ENCODE results near the gene METTL25.
"Not testable (repeated sequence)": the region's sequence is repeated elsewhere in the genome, so short reads cannot be mapped to it uniquely, and the experiment has no call there.

METTL25 gene, protein sequence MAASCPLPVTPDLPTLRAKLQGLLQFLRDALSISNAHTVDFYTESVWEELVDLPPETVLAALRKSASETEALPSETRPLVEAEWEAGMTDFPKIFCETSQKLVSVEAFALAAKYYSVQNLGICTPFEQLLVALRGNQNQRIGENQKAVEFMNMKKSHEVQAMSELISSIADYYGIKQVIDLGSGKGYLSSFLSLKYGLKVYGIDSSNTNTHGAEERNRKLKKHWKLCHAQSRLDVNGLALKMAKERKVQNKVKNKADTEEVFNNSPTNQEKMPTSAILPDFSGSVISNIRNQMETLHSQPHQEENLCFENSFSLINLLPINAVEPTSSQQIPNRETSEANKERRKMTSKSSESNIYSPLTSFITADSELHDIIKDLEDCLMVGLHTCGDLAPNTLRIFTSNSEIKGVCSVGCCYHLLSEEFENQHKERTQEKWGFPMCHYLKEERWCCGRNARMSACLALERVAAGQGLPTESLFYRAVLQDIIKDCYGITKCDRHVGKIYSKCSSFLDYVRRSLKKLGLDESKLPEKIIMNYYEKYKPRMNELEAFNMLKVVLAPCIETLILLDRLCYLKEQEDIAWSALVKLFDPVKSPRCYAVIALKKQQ
- 17.9 to 23.3 reads per million in 2 donors for total RNA-seq

- peak; percentile 77 for DNase-seq
Observed at GRCh38 chr12:82358200-82359114, at the start of gene METTL25, which contains the start of gene CCDC59. Gene METTL25, plus strand, starts transcription at chr12:82358529. Its CDS starts 37 bp downstream, at chr12:82358566. Gene CCDC59, minus strand, starts transcription at chr12:82358387. Its CDS starts 11 bp downstream, at chr12:82358376.

- DNase-seq: no peak
Observed at GRCh38 chr12:82314406-82314892, 43.9 kb upstream of the METTL25 start.

DNA sequence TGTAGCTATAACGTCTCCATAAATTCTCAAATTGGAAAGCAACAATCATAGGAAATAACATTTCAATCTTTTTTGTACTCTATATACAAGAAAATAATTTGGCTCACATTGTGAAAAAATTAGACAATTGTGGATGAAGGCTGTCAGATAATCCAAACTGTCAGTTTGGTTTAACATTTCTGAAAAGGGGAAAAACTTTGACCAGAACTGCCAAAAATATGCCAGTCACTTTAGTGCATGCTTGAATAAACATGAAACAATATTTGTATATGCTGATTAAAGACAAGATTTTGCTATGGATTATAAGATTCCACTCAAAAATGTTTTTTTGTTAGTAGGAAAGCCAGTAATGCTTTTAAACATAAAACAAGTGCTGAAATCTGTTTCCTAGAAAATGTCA lies 39.1 kb upstream of the METTL25 start:
- no peak for DNase-seq

DNA sequence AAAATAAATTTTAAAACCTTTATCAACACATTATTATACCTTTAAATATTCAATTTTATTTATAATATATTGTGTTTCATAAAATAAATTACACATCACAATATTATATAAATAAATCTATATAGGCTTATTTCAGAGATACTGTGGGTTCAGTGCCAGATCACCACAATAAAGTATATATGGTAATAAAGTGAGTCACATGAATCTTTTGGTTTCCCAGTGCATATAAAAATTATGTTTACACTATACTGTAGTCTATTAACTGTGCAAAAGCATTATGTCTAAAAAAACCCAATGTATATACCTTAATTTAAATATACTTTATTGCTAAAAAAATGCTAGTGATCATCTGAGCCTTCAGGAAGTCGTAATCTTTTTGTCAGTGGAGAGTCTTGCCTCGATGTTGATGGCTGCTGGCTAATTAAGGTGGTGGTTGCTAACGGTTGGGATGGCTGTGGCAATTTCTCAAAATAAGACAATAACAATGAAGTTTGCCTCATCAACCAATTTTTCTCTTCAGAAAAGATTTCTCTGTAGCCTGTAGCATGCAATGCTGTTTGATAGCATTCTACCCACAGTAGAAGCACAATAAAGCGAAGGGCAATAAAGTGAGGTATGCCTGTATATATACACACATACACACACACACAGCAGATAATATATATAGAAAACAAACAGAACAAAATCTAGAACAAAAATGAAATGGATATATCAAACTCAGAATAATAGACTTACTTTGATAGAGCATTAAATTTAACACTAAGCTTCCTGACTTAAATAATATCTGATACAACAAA lies 32.6 kb upstream of the METTL25 start:
- no peak for DNase-seq

- no peak for DNase-seq
Observed at GRCh38 chr12:82326905-82327503, 31.3 kb upstream of the METTL25 start.

- no peak for DNase-seq
Observed at GRCh38 chr12:82327861-82328260, 30.5 kb upstream of the METTL25 start.

DNA sequence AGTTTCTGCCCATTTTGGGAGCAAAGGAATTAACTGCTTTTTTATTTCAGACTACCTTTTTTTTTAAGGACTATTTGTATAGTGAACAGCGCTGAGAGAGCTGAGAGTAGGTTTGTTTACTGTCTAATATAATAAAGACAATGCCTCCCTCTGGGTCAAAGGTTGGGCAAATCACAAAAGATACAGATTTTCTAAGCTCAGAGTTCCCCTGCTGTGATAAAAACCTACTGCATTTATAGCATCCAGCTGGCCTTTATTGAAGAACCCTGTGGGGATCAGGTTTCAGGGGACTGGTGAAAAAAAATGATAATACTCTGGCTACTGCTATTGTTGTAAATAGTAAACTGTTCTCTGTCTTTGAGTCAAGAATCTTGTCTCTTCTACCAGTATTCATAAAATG lies 28.8 kb upstream of the METTL25 start:
- DNase-seq: no peak

DNA sequence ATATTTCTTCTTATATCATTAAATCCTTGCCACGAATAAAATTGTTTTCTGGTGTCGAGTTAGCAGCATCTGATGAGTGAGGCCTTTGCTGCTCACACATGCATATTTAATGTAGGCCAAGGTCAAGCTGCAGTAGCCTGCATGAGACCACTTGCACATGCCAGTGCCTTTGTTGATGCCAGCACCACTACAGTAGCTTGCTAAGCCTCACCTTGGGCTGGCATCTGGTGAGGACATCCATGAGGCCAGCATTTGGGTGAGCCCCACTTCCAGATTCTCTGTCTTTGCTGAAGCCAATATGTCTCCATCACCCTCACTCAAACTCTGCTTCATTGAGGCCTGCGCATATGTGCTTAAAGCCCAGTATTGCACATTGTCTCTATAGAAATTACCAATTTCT lies 8.2 kb upstream of the METTL25 start:
- DNase-seq: no peak

DNA sequence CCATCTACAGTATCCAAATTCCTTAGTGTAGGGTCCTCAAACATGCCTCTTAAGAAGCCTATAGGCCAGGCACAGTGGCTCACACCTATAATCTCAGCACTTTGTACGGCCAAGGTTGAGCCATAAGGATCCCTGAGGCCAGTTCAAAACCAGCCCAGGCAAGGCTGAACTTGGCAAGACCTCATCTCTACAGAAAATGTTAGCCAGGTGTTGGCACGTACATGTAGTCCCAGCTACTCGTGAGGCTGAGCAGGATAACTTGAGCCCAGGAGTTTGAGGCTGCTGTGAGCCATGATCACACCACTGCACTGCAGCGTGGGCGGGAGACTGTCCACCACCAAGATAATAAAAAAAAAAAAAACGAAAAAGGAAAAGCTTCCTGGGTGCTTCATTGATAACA lies 6.9 kb upstream of the METTL25 start:
- DNase-seq: no peak

- no peak for DNase-seq
Observed at GRCh38 chr12:82357340-82357739, 989 bp upstream of the METTL25 start.

DNA sequence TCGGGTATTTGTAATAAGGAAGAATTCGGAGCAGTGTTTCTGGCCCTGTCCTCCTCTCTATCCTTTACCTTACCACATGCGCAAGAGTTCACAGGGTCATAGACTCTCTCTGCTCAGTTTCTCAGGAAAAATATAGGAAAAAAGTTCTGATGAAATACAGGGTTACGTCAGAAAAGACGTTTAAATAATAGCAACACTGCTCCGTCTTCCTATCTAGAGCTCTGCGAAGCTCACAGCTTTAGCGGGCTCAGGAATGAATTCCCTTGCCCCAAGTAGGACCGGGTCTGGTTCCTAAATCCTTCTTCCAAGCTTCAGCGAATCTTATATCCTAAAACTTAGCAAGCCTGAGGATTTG lies 507 bp upstream of the METTL25 start:
- no peak for DNase-seq

DNA sequence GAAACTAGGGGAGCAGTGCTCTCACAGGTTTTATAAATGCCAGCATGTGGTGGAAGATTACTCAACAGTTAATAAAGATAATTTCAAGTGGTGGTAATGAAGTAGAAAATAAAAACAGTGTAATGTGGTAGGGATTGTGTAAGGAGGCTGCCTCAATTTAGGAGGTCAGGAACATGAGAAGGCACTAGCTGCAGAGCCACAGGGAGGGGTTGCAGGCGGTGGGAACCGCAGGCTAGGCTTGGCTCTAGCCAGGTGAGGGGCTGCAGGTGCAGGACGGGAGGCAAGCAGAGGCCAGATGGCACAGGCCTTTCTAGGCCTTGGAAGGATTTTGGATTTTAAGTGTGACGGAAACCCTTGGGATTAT lies 768 bp downstream of the METTL25 start:
- DNase-seq: no peak

DNA sequence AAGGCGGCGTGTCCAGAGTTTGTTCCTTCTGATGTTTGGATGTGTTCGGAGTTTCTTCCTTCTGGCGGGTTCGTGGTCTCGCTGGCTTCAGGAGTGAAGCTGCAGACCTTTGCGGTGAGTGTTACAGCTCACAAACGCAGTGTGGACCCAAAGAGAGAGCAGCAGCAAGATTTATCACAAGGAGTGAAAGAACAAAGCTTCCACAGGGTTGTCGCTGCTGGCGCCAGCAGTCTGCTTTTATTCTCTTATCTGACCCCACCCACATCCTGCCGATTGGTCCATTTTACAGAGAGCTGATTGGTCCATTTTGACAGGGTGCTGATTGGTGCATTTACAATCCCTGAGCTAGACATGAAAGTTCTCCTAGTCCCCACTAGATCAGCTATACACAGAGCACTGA lies 2.5 kb downstream of the METTL25 start:
- not testable (repeated sequence) for DNase-seq

DNA sequence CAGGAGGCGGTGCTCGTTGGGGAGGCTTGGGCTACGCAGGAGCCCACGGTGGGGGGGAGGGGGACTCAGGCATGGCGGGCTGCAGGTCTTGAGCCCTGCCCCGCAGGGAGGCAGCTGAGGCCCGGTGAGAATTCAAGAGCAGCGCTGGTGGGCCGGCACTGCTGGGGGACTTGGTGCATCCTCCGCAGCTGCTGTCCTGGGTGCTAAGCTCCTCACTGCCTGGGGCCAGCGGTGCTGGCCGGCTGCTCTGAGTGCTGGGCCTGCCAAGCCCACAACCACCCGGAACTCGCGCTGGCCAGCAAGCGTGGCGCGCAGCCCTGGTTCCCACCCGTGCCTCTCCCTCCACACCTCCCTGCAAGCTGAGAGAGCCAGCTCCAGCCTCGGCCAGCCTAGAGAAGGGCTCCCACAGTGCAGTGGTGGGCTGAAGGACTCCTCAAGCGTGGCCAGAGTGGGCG lies 3.2 kb downstream of the METTL25 start:
- DNase-seq: no peak

- no peak for DNase-seq
Observed at GRCh38 chr12:82363990-82364389, 5.7 kb downstream of the METTL25 start.

DNA sequence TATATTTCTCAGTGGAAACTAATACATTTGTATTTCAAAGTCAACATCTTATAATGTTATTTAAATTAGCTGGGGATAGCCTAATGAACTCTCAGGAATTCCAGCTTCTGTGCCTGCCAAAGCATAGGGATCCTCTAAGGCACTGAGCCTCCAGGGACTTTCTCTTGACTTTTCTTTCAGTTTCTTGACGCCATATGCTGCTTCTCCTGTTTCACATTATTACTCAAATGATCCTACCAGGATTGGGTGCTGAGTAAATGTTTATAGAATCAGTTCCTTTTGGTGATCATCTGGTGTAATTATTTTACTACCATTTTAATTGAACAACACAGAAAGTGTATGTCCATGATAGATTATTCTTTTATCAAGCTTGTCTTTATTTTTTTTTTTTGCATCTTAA lies 7.9 kb downstream of the METTL25 start:
- DNase-seq: no peak

DNA sequence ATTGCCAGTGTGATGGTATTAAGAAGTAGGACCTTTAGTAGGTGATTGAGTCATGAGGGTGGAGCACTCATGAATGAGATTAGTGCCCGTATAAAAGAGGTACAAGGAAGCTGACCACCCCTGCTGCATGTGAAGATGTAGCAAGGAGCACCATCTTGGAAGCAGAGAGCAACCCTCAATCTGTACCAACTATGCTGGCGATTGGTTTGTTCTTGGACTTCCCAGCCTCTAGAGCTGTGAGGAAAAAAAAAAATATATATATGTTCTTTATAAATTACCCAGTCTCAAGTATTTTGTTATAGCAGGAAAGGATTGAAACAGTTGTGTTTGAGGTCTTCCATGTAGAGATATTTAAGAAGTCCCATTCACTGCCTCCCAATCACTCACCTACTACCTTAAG lies 16.9 kb downstream of the METTL25 start:
- no peak for DNase-seq

DNA sequence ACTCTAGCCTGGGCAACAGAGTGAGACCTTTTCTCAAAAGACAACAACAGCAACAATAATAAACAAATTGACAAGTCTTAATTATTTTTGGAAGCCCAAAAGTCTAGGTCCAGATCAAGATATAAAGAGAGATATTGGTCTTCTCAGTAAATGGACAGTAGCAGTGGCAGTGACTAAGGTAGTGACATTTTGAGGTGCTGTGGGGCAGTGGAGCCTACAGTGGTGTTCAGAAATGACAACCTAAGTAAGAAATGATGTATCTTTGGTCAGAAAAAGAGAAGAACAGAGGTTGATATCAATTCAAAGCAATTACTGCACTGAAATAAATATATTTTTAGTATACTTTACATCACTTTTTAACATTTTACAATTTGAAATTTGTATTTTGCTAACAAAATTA lies 20.7 kb downstream of the METTL25 start:
- no peak for DNase-seq

DNA sequence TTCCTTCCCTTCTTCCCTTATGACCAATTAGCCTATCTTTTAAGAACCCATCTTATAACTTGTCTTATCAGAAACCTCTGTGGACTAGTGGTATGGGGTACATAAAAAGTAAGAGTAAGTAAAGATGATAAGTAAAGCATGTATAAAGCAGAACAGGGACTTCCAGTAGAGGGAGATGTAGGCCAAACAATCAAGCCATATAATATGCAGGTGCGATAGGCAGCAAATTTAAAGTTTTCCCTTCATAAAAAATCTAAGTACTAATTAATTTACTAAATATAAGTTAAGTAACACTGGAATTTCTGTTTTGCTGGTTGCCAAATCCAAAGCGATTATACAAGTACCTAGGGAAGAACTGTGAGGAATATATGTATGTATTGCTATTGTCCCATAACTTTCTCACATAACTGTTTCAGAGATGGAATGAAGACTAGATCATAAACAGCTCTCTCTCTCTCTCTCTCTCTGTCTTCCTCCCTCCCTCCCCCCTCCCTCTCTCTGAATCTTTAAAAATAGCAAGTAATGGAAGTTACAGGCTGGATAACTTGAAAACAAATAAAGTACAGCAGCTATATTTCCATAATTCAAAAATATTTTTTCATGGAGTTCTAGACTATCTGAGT lies 25.7 kb downstream of the METTL25 start:
- DNase-seq: no peak

DNA sequence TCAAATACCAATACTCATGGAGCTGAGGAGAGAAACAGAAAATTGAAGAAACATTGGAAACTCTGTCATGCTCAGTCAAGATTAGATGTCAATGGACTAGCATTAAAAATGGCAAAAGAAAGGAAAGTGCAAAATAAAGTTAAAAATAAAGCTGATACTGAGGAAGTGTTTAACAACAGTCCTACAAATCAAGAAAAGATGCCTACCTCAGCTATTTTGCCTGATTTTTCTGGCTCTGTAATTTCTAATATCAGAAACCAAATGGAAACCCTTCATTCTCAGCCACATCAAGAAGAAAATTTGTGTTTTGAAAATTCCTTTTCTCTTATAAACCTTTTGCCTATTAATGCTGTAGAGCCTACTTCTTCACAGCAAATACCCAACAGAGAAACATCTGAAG lies 40.5 kb downstream of the METTL25 start:
- no peak for DNase-seq

DNA sequence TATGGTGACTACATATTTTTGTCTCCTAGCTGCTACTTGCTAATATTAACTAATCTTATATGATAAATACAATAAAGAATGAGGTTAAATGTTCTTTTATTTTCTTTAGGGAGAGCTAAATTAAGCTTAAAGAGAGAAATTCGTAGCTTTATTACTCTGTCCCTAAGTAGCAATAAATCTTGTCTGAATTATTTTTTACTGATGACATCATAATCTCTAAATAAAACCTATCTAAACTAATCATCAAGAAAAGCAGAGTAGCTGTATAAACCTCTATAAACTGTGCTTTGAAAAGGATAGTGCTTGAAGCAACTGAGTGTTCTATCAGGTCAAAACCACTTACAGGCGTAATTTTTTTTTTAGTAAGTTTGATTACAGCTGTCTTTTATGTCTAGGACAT lies 42.5 kb downstream of the METTL25 start:
- DNase-seq: no peak
